GM08714 (cell line): ENCODE measurements around the gene ZC3H12A.

Source experiments
- H3K4me3 ChIP-seq: fragments of 200-500 bp; sonication (Bioruptor generic); 2 replicates; pipeline ENCODE4 v1.5.1; 2014; ENCODE audit warnings: mild to moderate bottlenecking, low read length, inconsistent platforms
- ZNF274 ChIP-seq: IDR thresholded peaks from 2 replicates; pipeline ENCODE4 v1.6.1; 2012; ENCODE audit warnings: mild to moderate bottlenecking, low read depth, low read length

ZC3H12A gene

GRCh38 chr1:37533317-37534093 lies 59.1 kb downstream of the ZC3H12A start:
- no peak for TF ChIP-seq ZNF274
- no peak overlapping the region for H3K4me3 ChIP-seq
